Fibroblast of pulmonary artery (primary cell): Measurements from ENCODE around the gene YAP1.

Experiments
- DNase-seq: peaks from one replicate; pipeline ENCODE4 v3.0.0-alpha.2; 2010; ENCODE audit warnings: low read depth
- H3K4me3 ChIP-seq: replicated peaks from 2 replicates; pipeline ENCODE4 v1.5.1; 2011; ENCODE audit warnings: low read depth, mild to moderate bottlenecking, control low read depth, low read length, moderate library complexity
- CTCF ChIP-seq: IDR thresholded peaks from 2 replicates; pipeline ENCODE4 v1.5.1; 2011; ENCODE audit warnings: mild to moderate bottlenecking, control low read depth, low read length, inconsistent platforms; ENCODE audit errors: missing control alignments

Gene YAP1

GRCh38 chr11:102134597-102134996 is 24.4 kb downstream of the YAP1 start:
- no peak for DNase-seq
- H3K4me3 ChIP-seq: no peak overlapping the region
- TF ChIP-seq CTCF: no peak

GRCh38 chr11:102135256-102135655 is 25.0 kb downstream of the YAP1 start:
- H3K4me3 ChIP-seq: no peak overlapping the region
- no peak for TF ChIP-seq CTCF
- DNase-seq: no peak

GRCh38 chr11:102138223-102138622 is 28.0 kb downstream of the YAP1 start:
- no peak for DNase-seq
- no peak for TF ChIP-seq CTCF
- H3K4me3 ChIP-seq: no peak overlapping the region

GRCh38 chr11:102138670-102139069 is 28.4 kb downstream of the YAP1 start:
- DNase-seq: peak; percentile 81
- TF ChIP-seq CTCF: no peak
- H3K4me3 ChIP-seq: no peak overlapping the region

GRCh38 chr11:102139081-102139498 is 28.8 kb downstream of the YAP1 start:
- no peak for TF ChIP-seq CTCF
- DNase-seq: peak; percentile 83
- peak overlapping the region; percentile 16 for H3K4me3 ChIP-seq

GRCh38 chr11:102142333-102142732 is 32.1 kb downstream of the YAP1 start:
- DNase-seq: no peak
- H3K4me3 ChIP-seq: no peak overlapping the region
- TF ChIP-seq CTCF: no peak

- DNase-seq: no peak
- TF ChIP-seq CTCF: no peak
- no peak overlapping the region for H3K4me3 ChIP-seq
Observed at GRCh38 chr11:102143867-102144266, 33.6 kb downstream of the YAP1 start.
